DND-41 (cell line): ENCODE measurements around the gene CPNE4.

ENCODE experiments used
- ATAC-seq: fragments of 200-7000 bp; cut with Tn5 transposase; 3 replicates; pipeline ENCODE4 v1.9.1; 2021; ENCODE audit warnings: low read depth; ENCODE audit not compliant: insufficient read depth
- DNase-seq: peaks from one replicate; pipeline ENCODE4 v3.0.0-alpha.2; 2020
- H2AFZ ChIP-seq: 2 replicates; pipeline ENCODE4 v1.6.0; 2012; ENCODE audit warnings: low read depth, low read length
- H3K27ac ChIP-seq: 2 replicates; pipeline ENCODE4 v1.5.1; 2012; ENCODE audit warnings: low read length, inconsistent platforms
- H3K27me3 ChIP-seq: fragments of 200-600 bp; sonication (generic); 2 replicates; pipeline ENCODE4 v1.6.0; 2012; ENCODE audit warnings: low read length, mild to moderate bottlenecking, inconsistent platforms; ENCODE audit not compliant: insufficient read depth, poor library complexity
- H3K36me3 ChIP-seq: 2 replicates; pipeline ENCODE4 v1.5.1; 2012; ENCODE audit warnings: low read length, inconsistent platforms; ENCODE audit not compliant: insufficient read depth
- H3K4me1 ChIP-seq: 2 replicates; pipeline ENCODE4 v1.5.1; 2012; ENCODE audit warnings: mild to moderate bottlenecking, low read length; ENCODE audit not compliant: insufficient read depth
- H3K4me2 ChIP-seq: 2 replicates; pipeline ENCODE4 v1.6.0; 2012; ENCODE audit warnings: mild to moderate bottlenecking, moderate library complexity, low read length, inconsistent platforms; ENCODE audit not compliant: insufficient read depth
- H3K4me3 ChIP-seq, 2 experiments: fragments of 200-600 bp in 1 of 2; shearing (Covaris generic) in 1 of 2; 2 replicates each; pipeline ENCODE4 v1.5.1; 2012 to 2016; ENCODE audit warnings: inconsistent platforms in 2 of 2, low read length in 2 of 2, mild to moderate bottlenecking in 2 of 2, low read depth in 1 of 2, moderate library complexity in 1 of 2
- H3K79me2 ChIP-seq: 2 replicates; pipeline ENCODE4 v1.6.0; 2012; ENCODE audit warnings: low read length, inconsistent platforms; ENCODE audit not compliant: insufficient read depth
- H3K9ac ChIP-seq: 2 replicates; pipeline ENCODE4 v1.6.0; 2012; ENCODE audit warnings: low read depth, mild to moderate bottlenecking, inconsistent platforms, low read length, moderate library complexity
- H3K9me3 ChIP-seq: 2 replicates; pipeline ENCODE4 v1.5.1; 2012; ENCODE audit warnings: low read length, moderate library complexity, mild to moderate bottlenecking, inconsistent platforms; ENCODE audit not compliant: insufficient read depth, severe bottlenecking
- H4K20me1 ChIP-seq: 2 replicates; pipeline ENCODE4 v1.6.0; 2012; ENCODE audit warnings: low read length; ENCODE audit not compliant: insufficient read depth
- CTCF ChIP-seq: IDR thresholded peaks from 2 replicates; pipeline ENCODE4 v1.5.1; 2012; ENCODE audit warnings: borderline replicate concordance, low read length, moderate library complexity, mild to moderate bottlenecking; ENCODE audit not compliant: poor library complexity, severe bottlenecking; ENCODE audit errors: extremely low read depth
- EZH2 ChIP-seq: IDR thresholded peaks from 3 replicates; pipeline ENCODE4 v1.6.1; 2012; ENCODE audit warnings: borderline replicate concordance, low read depth, mild to moderate bottlenecking, moderate library complexity, low read length, inconsistent platforms; ENCODE audit not compliant: severe bottlenecking

Gene CPNE4

DNA sequence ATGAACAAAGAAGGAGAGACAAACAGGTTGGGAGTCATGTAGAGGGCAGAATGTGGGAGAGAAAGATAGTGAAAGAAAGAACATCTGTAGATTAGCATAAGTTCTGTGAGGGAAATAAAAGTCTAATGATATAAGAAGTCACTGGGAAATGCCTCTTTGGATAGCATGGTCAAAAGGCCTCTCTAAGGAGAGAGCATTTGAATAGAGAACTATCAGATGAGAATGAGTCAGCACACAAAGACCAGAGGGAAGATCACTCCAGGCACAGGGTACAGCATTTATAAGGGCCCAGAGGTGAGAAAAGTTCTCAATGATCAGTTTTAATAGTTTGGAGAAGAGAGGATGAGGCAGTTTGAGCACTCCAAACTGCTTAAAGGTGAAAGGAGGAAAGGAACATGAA is 7.9 kb upstream of the CPNE4 start:
- Histone ChIP-seq H3K27ac (no peak overlapping the region), H4K20me1 (no peaks in the 10 kb centered on the region), H3K27me3 (no peaks in the 10 kb centered on the region), H3K9ac (no peak overlapping the region), H3K4me1 (no peaks in the 10 kb centered on the region), H2AFZ (no peak overlapping the region), H3K4me3 (no peak overlapping the region), H3K9me3 (no peaks in the 10 kb centered on the region), H3K4me2 (no peak overlapping the region), H3K36me3 (no peaks in the 10 kb centered on the region), H3K79me2 (no peaks in the 10 kb centered on the region)
- DNase-seq (no peak), ATAC-seq (no peak)
- TF ChIP-seq CTCF (no peak), EZH2 (no peak)

- Histone ChIP-seq H3K4me2 (no peak overlapping the region), H3K9me3 (no peaks in the 10 kb centered on the region), H3K36me3 (no peaks in the 10 kb centered on the region), H3K9ac (no peak overlapping the region), H3K79me2 (no peaks in the 10 kb centered on the region), H3K27me3 (no peaks in the 10 kb centered on the region), H2AFZ (no peak overlapping the region), H3K4me3 (no peak overlapping the region), H3K4me1 (no peaks in the 10 kb centered on the region), H3K27ac (no peak overlapping the region), H4K20me1 (no peaks in the 10 kb centered on the region)
- no peak for ATAC-seq
- TF ChIP-seq EZH2 (no peak), CTCF (peak; percentile 66)
- DNase-seq: no peak
Observed at GRCh38 chr3:132038198-132038825, 3.5 kb upstream of the CPNE4 start.

DNA sequence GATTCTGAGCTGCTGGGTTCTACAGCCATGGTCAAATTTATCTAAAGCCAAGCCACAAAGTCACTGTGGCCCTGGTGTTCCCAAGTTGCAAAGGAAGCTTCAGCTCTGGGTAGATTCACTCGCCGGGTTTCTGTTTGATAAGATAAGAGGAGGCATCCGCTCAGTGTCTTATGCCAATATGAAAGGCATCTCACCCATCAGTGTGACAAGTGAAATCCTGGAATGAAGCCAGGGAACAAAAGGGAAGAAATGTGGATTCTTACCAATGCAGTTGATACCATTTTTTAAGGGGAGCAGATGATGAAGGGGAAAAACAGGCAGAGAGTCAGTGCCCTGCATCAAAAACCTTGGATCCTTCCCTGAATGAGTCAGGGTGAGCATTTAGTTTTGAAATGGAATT is 2.8 kb upstream of the CPNE4 start:
- Histone ChIP-seq H3K79me2 (no peaks in the 10 kb centered on the region), H3K9me3 (no peaks in the 10 kb centered on the region), H3K27me3 (no peaks in the 10 kb centered on the region), H3K9ac (no peak overlapping the region), H3K4me2 (no peak overlapping the region), H3K4me1 (no peaks in the 10 kb centered on the region), H3K36me3 (no peaks in the 10 kb centered on the region), H3K27ac (no peak overlapping the region), H4K20me1 (no peaks in the 10 kb centered on the region), H3K4me3 (no peak overlapping the region), H2AFZ (no peak overlapping the region)
- ATAC-seq: no peak
- TF ChIP-seq CTCF: no peak
- TF ChIP-seq EZH2: no peak
- no peak for DNase-seq
